GM19193 (cell line): ENCODE results near the gene EMSY.

ENCODE experiments used
- POLR2A ChIP-seq: IDR thresholded peaks from 4 replicates; pipeline ENCODE4 v1.6.1; 2011; ENCODE audit not compliant: insufficient read depth, insufficient read length; ENCODE audit errors: extremely low read depth

Gene EMSY

DNA sequence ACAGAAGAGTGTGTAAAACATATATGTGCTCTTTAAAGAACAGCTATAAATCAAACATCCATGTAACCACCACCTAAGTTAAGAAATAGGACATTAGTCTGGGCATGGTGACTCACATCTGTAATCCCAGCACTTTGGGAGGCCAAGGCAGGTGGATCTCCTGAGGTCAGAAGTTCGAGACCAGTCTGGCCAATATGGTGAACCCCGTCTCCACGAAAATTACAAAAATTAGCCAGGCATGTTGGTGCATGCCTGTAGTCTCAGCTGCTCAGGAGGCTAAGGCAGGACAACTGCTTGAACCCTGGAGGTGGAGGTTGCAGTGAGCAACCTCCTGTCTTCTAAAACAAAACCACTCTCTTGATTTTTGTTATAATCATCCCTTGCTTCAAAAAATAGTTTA, 122.4 kb downstream of the EMSY start:
- TF ChIP-seq POLR2A, result no peak

DNA sequence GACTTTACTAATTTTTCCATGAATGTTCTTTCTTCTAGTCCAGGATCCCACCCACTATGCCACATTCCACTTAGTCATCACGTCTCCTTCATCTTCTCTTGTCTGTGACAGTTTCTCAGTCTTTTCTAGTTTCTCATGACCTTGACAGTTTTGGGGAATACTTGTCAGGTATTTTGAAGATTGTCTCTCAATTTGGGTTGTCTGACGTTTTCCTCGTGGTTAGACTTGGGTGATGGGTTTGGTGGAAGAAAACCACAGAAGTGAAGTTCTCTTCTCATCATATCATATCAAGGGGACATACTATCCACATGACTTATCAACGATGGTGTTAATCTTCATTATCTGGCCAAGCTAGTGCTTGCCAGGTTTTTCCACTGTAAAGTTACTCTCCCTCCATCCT, 123.3 kb downstream of the EMSY start:
- no peak for TF ChIP-seq POLR2A

DNA sequence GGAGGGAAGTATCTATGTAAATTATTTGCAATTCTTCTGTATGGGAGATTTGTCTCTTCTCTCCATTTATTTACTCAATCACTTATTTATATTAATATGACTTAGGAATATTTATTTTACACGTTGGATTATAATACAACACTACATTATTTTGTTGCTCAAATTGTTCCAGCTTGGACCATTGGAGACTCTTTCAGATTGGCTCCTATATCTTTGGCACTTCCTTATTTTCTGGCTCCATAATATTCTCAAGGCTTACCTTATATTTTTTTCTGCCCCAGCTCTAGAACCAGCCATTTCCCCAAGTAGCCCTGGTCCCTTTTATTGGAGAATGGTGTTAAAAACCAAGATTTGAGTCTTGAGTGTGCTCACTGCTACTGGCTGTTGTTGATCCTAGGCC, 123.8 kb downstream of the EMSY start:
- no peak for TF ChIP-seq POLR2A

GRCh38 chr11:76574406-76574805, 129.6 kb downstream of the EMSY start:
- no peak for TF ChIP-seq POLR2A

DNA sequence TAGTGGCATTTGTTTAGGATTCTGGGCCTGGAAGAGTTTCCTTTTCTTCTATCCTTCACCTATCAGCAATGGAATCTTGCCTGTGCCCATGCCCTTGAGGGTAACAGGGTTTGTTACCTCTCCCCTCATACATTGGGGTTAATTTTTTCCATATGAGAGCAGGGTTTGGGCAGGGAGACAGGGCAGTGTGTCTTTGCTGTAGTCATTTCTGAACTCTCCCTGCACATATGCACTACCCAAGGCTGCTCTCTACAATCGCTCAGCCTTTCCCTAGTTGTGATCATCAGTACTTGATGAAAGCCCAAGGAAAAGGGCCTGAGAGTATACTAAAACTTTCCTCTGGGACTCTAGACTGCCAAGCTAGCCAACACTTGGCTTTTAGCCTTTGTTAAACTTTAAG, 130.1 kb downstream of the EMSY start:
- TF ChIP-seq POLR2A, result no peak

DNA sequence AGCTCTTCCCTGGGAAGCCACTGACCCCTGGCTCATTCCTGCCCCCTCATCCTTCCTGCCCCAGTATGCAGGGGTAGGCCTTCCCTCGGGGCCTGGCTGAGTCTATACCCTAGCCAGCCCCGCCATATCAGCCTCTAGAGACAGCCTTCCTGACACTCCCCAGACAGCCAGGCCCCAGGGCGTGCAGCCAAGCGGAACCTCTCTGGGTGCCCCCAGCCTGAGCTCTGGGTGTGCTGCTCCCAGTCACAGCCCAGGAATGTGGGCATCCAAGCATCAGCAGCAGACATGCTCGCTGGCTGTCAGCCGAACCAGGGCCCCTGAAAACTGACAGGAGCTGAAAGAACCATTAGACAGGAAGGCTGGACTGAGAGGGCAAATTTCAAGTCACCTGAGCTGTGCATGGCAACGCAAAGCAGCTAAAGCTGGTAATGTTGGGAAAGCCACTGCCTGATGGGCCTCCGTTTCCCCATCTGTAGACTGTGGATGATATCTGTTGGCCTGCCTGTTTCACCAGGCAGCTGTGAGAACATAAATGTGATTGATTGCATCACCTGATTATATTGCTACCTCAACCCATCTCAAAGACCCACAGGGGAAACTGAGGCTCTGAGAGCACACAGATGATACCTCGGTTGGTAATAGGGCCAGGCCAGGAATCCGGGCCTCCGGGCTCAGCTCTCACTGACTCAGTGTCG, 132.6 kb downstream of the EMSY start:
- no peak for TF ChIP-seq POLR2A

GRCh38 chr11:76577921-76578653, 133.3 kb downstream of the EMSY start:
- no peak for TF ChIP-seq POLR2A

GRCh38 chr11:76578654-76579055, 133.8 kb downstream of the EMSY start:
- no peak for TF ChIP-seq POLR2A

DNA sequence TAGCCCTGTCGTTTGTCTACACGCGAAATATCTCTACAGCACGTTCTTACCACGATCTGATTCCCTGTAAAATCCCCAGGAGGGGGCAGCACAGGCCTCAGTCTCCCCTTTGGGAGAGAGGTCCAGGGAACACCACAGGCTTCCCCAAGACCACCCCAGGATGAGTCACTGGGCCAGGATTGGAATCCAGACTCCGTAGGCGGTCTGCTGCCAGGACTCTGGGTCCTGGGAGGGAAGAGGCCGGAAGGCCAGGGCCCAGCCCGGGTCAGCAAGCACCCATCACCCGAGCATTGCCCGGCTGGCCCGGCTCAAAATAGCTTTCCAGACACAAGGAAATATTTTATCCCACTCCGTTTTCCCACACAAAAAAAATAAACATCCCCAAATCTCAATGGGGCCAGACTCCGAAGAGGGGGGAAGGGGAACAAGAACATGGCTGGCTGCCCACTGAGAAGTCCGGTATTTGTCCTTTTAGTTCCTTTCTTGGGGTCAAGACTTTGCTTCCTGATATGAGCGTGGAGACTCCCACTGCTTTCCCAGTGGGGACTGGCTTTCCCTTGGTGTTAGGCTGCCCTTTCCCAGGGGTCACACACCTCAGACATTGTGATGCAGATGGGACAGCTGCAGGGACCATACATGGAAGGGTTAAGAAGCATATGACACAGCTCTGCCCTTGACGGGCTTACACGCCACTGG, 134.4 kb downstream of the EMSY start:
- no peak for TF ChIP-seq POLR2A

GRCh38 chr11:76579752-76580151, 134.9 kb downstream of the EMSY start:
- no peak for TF ChIP-seq POLR2A

DNA sequence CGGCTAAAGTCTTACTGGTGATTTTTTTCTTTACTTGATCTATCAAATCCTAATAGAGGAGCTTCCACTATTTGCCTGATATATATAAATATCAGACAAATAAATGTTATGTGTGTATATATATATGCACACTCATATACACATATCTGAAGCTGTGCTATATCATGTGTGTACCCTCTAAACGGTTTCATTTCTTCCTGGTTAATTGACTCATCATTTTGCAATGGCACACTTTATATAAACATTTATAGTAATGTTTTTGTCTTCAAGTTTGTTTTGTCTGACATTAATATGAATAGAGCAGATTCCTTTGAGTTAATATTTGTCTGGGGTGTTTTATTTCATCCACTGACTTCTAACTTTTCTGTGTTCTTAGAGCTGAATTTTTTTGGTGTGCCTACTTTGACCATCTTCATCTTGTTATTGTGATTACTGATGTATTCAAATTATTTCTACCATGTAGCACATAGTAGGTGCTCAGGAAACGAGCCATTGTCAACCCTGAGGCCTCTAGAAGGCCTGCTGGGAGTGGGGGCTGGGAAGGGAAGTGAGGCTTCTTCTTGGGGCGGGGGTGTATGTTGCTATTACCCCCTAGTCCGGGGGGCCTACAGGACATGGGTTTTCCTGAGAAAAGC, 143.1 kb downstream of the EMSY start:
- no peak for TF ChIP-seq POLR2A

DNA sequence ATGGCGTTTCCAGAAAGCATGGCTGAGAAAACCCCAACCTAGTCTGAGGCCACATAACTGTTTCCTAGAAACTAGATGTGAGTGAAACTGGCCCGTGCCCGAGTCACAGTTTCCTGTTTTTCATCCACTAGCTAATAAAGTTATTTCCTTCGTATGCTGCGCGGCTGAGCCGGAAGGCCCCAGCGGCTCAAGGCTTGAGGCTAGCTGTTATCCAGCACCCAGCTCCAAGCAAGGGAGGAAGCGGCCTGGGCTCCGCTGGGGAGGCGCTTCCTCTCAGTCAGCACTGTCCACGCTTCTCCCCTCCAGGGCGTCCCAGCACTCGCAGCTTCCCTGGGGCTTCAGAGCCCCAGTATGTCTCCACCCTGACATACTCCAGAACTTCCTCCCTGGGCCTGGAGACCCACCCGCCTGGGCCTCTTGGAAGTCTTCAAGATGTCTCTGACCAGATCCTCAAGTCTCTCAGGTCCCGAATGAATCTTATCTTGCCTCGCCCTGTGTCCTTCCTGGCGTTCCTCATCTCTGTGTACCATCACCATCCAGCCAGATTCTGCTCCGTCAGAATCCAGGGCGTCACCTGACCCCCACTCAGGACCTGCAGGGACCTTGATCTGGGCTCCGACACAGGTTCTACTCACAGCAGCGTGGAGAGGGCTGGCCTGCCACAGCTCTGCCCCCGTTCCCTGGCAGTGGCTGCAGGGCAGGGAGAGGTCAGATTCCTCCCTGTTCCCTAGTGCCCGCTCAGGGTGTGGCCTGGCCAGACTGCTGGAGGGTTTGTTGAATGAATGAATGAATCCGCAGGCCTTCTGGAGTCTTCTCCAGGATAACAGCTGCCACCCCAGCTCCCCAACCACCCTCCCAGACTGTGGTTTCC, 143.9 kb downstream of the EMSY start:
- TF ChIP-seq POLR2A, result no peak

DNA sequence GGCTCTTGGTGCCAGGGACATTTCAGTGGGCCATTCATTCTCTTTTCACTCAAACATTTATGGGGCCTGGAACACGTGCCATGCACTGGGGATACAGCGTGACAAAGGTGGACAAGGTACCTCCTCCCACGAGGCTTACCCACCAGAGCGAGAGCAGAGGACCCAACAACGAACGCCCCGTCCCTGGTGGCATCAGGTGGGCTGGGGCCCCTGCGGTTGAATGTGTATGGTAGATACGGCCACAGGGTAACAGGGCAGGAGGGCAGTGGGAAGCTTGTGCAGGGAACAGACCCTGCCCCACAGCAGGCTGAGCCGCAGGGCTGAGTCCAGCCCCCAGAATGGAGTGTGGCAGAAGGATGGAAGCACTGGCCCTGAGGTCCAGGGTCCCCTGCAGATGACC, 144.7 kb downstream of the EMSY start:
- TF ChIP-seq POLR2A, result no peak
